Globus pallidus (tissue), 1 donor: ENCODE results near the gene JPH4.
"Not testable (repeated sequence)": the region's sequence is repeated elsewhere in the genome, so short reads cannot be mapped to it uniquely, and the experiment has no call there.

Experiments used
- DNase-seq: peaks from one replicate; pipeline ENCODE4 v3.0.0-alpha.2; 2015; ENCODE audit warnings: low spot score

Gene JPH4

GRCh38 chr14:23578560-23579310, at the start of gene JPH4:
Gene JPH4 (minus strand): TSS chr14:23578790. CDS start chr14:23577453, 1,337 bp downstream.
- no peak for DNase-seq

- no peak for DNase-seq
Observed at GRCh38 chr14:23627961-23628360, 49.4 kb upstream of the JPH4 start.

- DNase-seq, result no peak
Observed at GRCh38 chr14:23626946-23627345, 48.4 kb upstream of the JPH4 start.

GRCh38 chr14:23624830-23625404, 46.3 kb upstream of the JPH4 start:
- DNase-seq, result no peak

GRCh38 chr14:23623962-23624361, 45.4 kb upstream of the JPH4 start:
- DNase-seq, result no peak

GRCh38 chr14:23622990-23623389, 44.4 kb upstream of the JPH4 start:
- no peak for DNase-seq

GRCh38 chr14:23621932-23622730, 43.5 kb upstream of the JPH4 start:
- no peak for DNase-seq

GRCh38 chr14:23621204-23621931, 42.8 kb upstream of the JPH4 start:
- no peak for DNase-seq

GRCh38 chr14:23620177-23620702, 41.6 kb upstream of the JPH4 start:
- no peak for DNase-seq

GRCh38 chr14:23618415-23618988, 39.9 kb upstream of the JPH4 start:
- no peak for DNase-seq

GRCh38 chr14:23617539-23617938, 38.9 kb upstream of the JPH4 start:
- no peak for DNase-seq

- peak; percentile 15 for DNase-seq
Observed at GRCh38 chr14:23615856-23616255, 37.3 kb upstream of the JPH4 start.

GRCh38 chr14:23614395-23614828, 35.8 kb upstream of the JPH4 start:
- DNase-seq, result no peak

- no peak for DNase-seq
Observed at GRCh38 chr14:23613242-23614070, 34.9 kb upstream of the JPH4 start.

- DNase-seq, result no peak
Observed at GRCh38 chr14:23612802-23613201, 34.2 kb upstream of the JPH4 start.

- DNase-seq, result no peak
Observed at GRCh38 chr14:23612354-23612732, 33.8 kb upstream of the JPH4 start.

- no peak for DNase-seq
Observed at GRCh38 chr14:23610815-23611289, 32.3 kb upstream of the JPH4 start.

GRCh38 chr14:23610090-23610814, 31.7 kb upstream of the JPH4 start:
- no peak for DNase-seq

- not testable (repeated sequence) for DNase-seq
Observed at GRCh38 chr14:23609411-23610089, 31.0 kb upstream of the JPH4 start.
